Left ventricle myocardium inferior (tissue), 1 donor: ENCODE results near the gene ARSG. TPM values are rescaled to one million over a fixed set of nuclear protein-coding genes. Genes with fewer than 3 reads are reported as not detected.
"Not testable (repeated sequence)": the region's sequence is repeated elsewhere in the genome, so short reads cannot be mapped to it uniquely, and the experiment has no call there.

Source experiments
- DNase-seq: peaks from one replicate; pipeline ENCODE4 v3.0.0-alpha.2; 2020
- H3K27ac ChIP-seq: fragments of 200-600 bp; replicated peaks from 2 replicates; pipeline ENCODE4 v1.8.0; 2021
- H3K27me3 ChIP-seq: fragments of 200-600 bp; 2 replicates; pipeline ENCODE4 v1.8.0; 2021; ENCODE audit warnings: low read depth
- H3K36me3 ChIP-seq: fragments of 200-600 bp; 2 replicates; pipeline ENCODE4 v1.8.0; 2021
- H3K4me1 ChIP-seq: fragments of 200-600 bp; 2 replicates; pipeline ENCODE4 v1.8.0; 2021
- H3K4me3 ChIP-seq: fragments of 200-600 bp; 2 replicates; pipeline ENCODE4 v1.8.0; 2021; ENCODE audit warnings: mild to moderate bottlenecking, moderate library complexity
- H3K9me3 ChIP-seq: fragments of 200-600 bp; replicated peaks from 2 replicates; pipeline ENCODE4 v1.8.0; 2021
- CTCF ChIP-seq: fragments of 200-600 bp; IDR thresholded peaks from 2 replicates; pipeline ENCODE4 v1.8.0; 2021; ENCODE audit warnings: antibody characterized with exemption, mild to moderate bottlenecking, borderline replicate concordance
- intact Hi-C: fragments of 100-400 bp; cut with micrococcal nuclease; formaldehyde crosslinking; loops from one replicate; pipeline ENCODE4 v1.11.0; 2022
- total RNA-seq: library from RNA; stranded (reverse); fragmentation: NEBNext Ultra II Directional; extraction: Animal tissue kit (Norgen Biotek cat#: 25700); gene quantifications from one replicate; pipeline ENCODE4 v1.2.1, GENCODE V29; 2021
- donor health status: DM: no; HTN: yes; CAD: no; lungs with severe emphysema.

Gene ARSG
- total RNA-seq, 1 donor from 2014 or later = 3.7 TPM

DNA sequence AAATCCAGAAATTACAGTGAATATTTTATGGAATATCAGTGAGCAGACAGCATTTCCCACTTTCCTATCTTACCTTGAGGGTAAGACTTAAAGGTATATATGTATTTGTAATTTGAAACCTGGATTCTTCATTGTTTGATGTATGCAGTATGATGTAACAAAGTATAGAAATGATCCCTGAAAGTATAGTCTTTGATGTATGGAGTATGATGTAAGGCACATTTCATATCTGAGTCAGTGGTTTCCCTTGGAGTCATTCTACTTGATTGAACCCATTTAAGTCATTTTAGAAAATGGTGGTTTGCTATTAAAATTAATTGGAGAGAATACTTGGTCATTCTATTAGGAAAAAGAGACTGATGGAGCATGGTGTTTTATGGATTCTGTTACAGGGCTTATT, 33.4 kb upstream of the ARSG start:
- Histone ChIP-seq H3K27ac (no peak overlapping the region), H3K27me3 (no peaks in the 10 kb centered on the region), H3K9me3 (no peaks in the 10 kb centered on the region), H3K36me3 (peaks cover 42% of the 10 kb centered on the region), H3K4me1 (peaks cover 25% of the 10 kb centered on the region), H3K4me3 (no peak overlapping the region)
- intact Hi-C loops = no loop called here
- DNase-seq = no peak
- TF ChIP-seq CTCF = no peak

GRCh38 chr17:68258890-68259647, 32.2 kb upstream of the ARSG start:
- H3K9me3 ChIP-seq, H3K27me3 ChIP-seq, intact Hi-C loops: not testable (repeated sequence)
- peak overlapping the region; percentile 51 for H3K4me3 ChIP-seq
- H3K4me1 ChIP-seq = peaks cover 29% of the 10 kb centered on the region
- peaks cover 34% of the 10 kb centered on the region for H3K36me3 ChIP-seq
- DNase-seq = peak; percentile 59
- H3K27ac ChIP-seq = peak overlapping the region; percentile 83

- peaks cover 29% of the 10 kb centered on the region for H3K4me1 ChIP-seq
These were observed 31.7 kb upstream of the ARSG start for GRCh38 chr17:68259648-68259951.

GRCh38 chr17:68260051-68260762, 31.1 kb upstream of the ARSG start:
- peaks cover 29% of the 10 kb centered on the region for H3K4me1 ChIP-seq
- H3K27me3 ChIP-seq = no peaks in the 10 kb centered on the region
- H3K9me3 ChIP-seq = no peaks in the 10 kb centered on the region
- H3K4me3 ChIP-seq = no peak overlapping the region
- H3K27ac ChIP-seq = peak overlapping the region; percentile 83
- no peak for DNase-seq
- intact Hi-C loops = loop anchor here (10.0 kb wide), 1 partner anchor 175 kb away; no protein-coding TSS in a partner anchor
- no peak for TF ChIP-seq CTCF
- H3K36me3 ChIP-seq = peaks cover 22% of the 10 kb centered on the region

More at GRCh38 chr17:68259648-68259951, 31.7 kb upstream of the ARSG start:
- H3K27me3 ChIP-seq, intact Hi-C loops, DNase-seq, H3K9me3 ChIP-seq: not testable (repeated sequence)
- peak overlapping the region; percentile 83 for H3K27ac ChIP-seq
- peaks cover 28% of the 10 kb centered on the region for H3K36me3 ChIP-seq
- H3K4me3 ChIP-seq = peak overlapping the region; percentile 51

GRCh38 chr17:68262467-68262866, 28.8 kb upstream of the ARSG start:
- H3K4me3 ChIP-seq, DNase-seq, H3K27me3 ChIP-seq, H3K9me3 ChIP-seq, H3K36me3 ChIP-seq: not testable (repeated sequence)
- Histone ChIP-seq H3K27ac (peak overlapping the region; percentile 58), H3K4me1 (peaks cover 29% of the 10 kb centered on the region)
- intact Hi-C loops = loop anchor here (10.0 kb wide), 1 partner anchor 172 kb away; no protein-coding TSS in a partner anchor

- not testable (repeated sequence) for H3K36me3 ChIP-seq, H3K9me3 ChIP-seq, H3K4me3 ChIP-seq, H3K27me3 ChIP-seq, DNase-seq
- TF ChIP-seq CTCF = peak; percentile 75
- H3K27ac ChIP-seq = peak overlapping the region; percentile 58
- intact Hi-C loops = loop anchor here (10.0 kb wide), 1 partner anchor 172 kb away; no protein-coding TSS in a partner anchor
- H3K4me1 ChIP-seq = peaks cover 29% of the 10 kb centered on the region
These were observed 28.1 kb upstream of the ARSG start for GRCh38 chr17:68263101-68263681.

GRCh38 chr17:68265833-68266232, 25.5 kb upstream of the ARSG start:
- H3K27me3 ChIP-seq, H3K27ac ChIP-seq, H3K36me3 ChIP-seq, DNase-seq, H3K4me3 ChIP-seq, H3K9me3 ChIP-seq: not testable (repeated sequence)
- intact Hi-C loops = loop anchor here (10.0 kb wide), 1 partner anchor 169 kb away; no protein-coding TSS in a partner anchor
- H3K4me1 ChIP-seq = peaks cover 13% of the 10 kb centered on the region
